SH-SY5Y (cell line): ENCODE results near the gene NUCB2.

Experiments used
- GATA2 ChIP-seq: IDR thresholded peaks from 2 replicates; pipeline ENCODE4 v1.6.1; 2011; ENCODE audit warnings: mild to moderate bottlenecking, low read depth, low read length
- GATA3 ChIP-seq: IDR thresholded peaks from 2 replicates; pipeline ENCODE4 v1.6.1; 2011; ENCODE audit warnings: low read depth, mild to moderate bottlenecking, low read length, moderate library complexity

NUCB2 gene

GRCh38 chr11:17300372-17300771, 23.8 kb downstream of the NUCB2 start:
- TF ChIP-seq GATA2 (no peak), GATA3 (no peak)

GRCh38 chr11:17313349-17314231, 37.1 kb downstream of the NUCB2 start:
- TF ChIP-seq GATA3 (no peak), GATA2 (no peak)

GRCh38 chr11:17314232-17314547, 37.7 kb downstream of the NUCB2 start:
- TF ChIP-seq GATA3: no peak
- TF ChIP-seq GATA2: no peak

- TF ChIP-seq GATA2 (no peak), GATA3 (no peak)
These were observed 38.4 kb downstream of the NUCB2 start for GRCh38 chr11:17314904-17315426.

GRCh38 chr11:17328871-17329494, 52.4 kb downstream of the NUCB2 start:
- TF ChIP-seq GATA3 (no peak), GATA2 (no peak)

GRCh38 chr11:17331669-17332068, 55.1 kb downstream of the NUCB2 start:
- no peak for TF ChIP-seq GATA2
- TF ChIP-seq GATA3: no peak

DNA sequence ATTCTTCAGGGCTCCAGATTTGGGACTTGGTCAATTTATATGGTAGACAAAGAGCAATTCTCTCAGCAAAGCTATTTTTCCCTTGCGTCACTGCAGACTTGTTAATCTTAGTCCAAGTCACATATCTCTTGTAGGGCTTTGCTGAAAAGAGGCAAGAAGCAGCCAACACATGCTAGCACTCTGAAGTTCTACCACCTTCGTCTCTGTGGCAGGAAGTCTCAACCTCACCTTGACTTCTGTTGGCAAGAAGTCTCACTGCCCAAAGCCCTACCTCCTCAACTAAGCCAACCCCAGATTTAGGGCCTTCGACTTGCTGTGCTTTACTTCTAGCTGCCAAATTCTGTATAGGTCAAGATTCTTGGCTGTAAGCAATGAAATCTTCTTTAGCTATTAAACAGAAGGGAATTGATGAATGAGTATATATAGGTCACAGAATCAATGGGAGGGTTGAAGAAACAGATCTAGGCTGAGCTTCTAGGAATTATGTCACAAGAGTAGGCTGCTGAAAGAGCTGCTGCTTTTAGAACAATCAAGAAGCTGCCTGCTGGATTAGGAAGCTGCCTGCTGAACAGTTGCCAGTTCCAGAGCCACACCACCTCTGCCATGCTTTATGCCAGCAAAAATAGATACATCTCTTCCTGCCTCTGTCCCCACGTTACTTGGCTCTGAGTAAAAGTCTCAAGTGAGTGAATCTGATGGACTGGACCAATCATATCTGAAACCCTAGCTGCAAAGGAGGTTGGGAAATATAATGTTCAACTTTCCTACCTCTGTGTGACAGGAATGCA, 57.5 kb downstream of the NUCB2 start:
- TF ChIP-seq GATA3 (no peak), GATA2 (no peak)

DNA sequence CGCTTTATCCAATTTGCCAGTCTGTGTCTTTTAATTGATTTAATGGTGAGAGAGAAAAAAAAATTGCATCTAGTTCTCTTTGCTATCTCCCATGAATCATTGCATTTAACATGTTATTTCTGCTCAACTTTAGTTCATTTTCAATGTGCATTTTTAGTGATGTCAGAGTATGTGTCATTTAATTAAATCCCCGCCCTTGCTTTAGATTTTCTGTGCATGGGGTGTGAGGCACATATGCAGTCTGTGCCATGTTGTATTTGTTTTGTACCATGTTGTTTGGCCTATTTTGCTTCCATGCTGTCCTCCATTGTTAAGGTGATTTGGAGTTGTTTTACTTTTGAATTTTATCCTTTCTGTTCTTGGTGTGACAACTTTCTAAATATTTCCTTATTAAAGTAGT, 66.7 kb downstream of the NUCB2 start:
- no peak for TF ChIP-seq GATA3
- TF ChIP-seq GATA2: no peak

DNA sequence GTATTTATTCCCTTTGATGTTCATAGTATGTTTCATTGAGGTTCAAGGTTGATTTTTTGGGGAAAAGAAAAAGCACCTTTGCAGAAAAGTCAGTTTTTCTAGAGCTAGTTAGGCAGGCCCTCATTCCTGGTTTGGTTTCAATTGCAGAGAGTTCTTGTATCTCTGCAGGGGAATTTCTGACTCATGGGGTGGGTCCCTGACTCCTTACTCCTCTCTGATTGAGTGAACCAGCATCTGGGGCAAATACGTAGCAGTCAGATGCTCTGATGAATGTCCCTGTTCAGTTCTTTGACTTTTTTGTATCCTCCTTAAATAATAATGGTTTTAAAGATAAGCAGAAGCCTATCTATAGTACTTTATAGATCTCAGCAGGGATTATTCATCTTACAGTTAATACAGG, 67.4 kb downstream of the NUCB2 start:
- TF ChIP-seq GATA3 (no peak), GATA2 (no peak)

GRCh38 chr11:17347676-17348075, 71.1 kb downstream of the NUCB2 start:
- TF ChIP-seq GATA3 (no peak), GATA2 (no peak)

DNA sequence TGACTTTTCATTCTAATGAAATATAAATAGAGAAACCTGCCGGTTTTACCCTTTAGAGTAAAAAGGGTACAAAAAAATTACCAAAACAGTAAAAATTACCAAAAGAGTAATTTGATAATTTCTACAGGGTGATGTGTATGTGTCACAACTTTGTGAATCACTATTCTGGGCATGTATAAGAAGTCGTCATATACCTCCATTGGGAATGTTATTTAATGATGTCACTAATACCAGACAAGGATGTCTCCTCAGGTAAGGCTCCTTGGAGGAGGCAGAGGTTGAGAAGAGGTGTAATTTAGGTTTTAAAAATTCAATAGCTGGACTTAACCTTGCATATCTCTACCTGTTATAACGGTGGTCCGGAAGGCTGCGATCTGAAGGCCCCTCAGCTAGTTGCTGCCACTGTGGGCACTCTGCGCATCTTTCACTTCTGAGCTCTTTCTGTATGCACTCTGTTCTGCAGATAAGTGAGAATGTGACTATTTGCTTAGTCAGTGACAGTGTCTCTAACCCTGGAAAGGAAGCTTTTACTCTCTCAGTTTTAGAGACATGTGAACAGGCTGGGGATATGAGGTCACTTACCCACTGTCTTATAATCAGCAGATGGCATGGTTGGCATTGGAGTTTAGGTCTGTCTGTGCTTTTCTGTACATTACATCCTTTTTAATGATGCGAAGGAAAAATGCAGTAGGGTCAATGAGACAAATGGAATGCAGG, 74.1 kb downstream of the NUCB2 start:
- TF ChIP-seq GATA2: no peak
- TF ChIP-seq GATA3: no peak

- TF ChIP-seq GATA3 (no peak), GATA2 (no peak)
These were observed 74.6 kb downstream of the NUCB2 start for GRCh38 chr11:17351172-17351509.

DNA sequence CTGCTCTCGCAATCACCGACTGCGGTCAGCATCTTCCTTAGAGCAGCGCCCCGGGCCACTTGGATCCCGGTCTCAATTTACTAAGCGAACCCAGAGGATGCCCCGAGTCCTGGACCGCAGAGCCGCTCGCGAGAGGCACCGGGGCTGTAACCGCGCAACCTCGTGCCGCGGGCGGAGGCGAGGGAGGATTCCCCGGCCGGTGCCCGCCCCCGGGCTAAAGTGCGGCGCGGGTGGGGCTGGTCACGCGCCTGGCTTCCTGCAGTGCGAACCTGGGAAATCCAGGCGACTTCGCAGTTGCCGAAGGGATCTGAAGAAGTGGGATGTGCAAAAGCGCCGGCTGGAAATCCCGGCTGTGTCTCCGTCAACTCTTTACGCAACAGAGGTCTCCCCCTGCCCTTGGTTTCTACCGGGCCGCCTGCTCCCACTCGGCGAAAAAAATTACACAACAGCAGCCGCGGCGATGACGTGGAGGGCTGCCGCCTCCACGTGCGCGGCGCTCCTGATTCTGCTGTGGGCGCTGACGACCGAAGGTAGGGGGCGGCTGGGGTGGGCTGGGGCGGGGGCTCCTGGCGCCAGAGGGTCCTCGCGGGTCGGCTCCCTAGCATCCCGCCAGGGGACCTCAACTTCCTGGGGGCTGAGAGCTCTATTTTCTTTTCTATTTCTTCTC, 75.1 kb downstream of the NUCB2 start, which contains the start of gene NCR3LG1:
TSS of gene NCR3LG1 (plus strand) at position 291 of the 667 bp plus-strand sequence. CDS start at position 461, 170 bp downstream.
- TF ChIP-seq GATA2 (no peak), GATA3 (no peak)
